Neural progenitor cell (in vitro differentiated cells): Measurements from ENCODE around the gene GLYATL3. TPM values are rescaled to one million over a fixed set of nuclear protein-coding genes. Genes with fewer than 3 reads are reported as not detected.

Experiments
- DNase-seq: peaks from one replicate; pipeline ENCODE4 v3.0.0-alpha.2; 2016; ENCODE audit warnings: low spot score
- H2AFZ ChIP-seq: fragments of 200-600 bp; sonication (generic); replicated peaks from 2 replicates; pipeline ENCODE4 v1.6.1; 2016; ENCODE audit warnings: antibody characterized with exemption
- H3F3A ChIP-seq: fragments of 200-600 bp; sonication (generic); 2 replicates; pipeline ENCODE4 v1.6.1; 2016; ENCODE audit warnings: antibody characterized with exemption, low read depth
- H3K27ac ChIP-seq: fragments of 200-600 bp; sonication (generic); 2 replicates; pipeline ENCODE4 v1.5.1; 2016; ENCODE audit warnings: mild to moderate bottlenecking
- H3K27me3 ChIP-seq: fragments of 200-600 bp; sonication (generic); 2 replicates; pipeline ENCODE4 v1.6.1; 2016; ENCODE audit warnings: mild to moderate bottlenecking, moderate library complexity
- H3K36me3 ChIP-seq: fragments of 200-600 bp; sonication (generic); 2 replicates; pipeline ENCODE4 v1.5.1; 2016
- H3K4me1 ChIP-seq: fragments of 200-600 bp; sonication (generic); 2 replicates; pipeline ENCODE4 v1.6.1; 2016; ENCODE audit warnings: mixed run types
- H3K4me2 ChIP-seq: fragments of 200-600 bp; sonication (generic); 2 replicates; pipeline ENCODE4 v1.6.1; 2016
- H3K4me3 ChIP-seq: fragments of 200-600 bp; sonication (generic); 2 replicates; pipeline ENCODE4 v1.5.1; 2016
- H3K79me2 ChIP-seq: fragments of 200-600 bp; sonication (generic); 2 replicates; pipeline ENCODE4 v1.6.1; 2016; ENCODE audit warnings: low read depth
- H3K9ac ChIP-seq: fragments of 200-600 bp; sonication (generic); 2 replicates; pipeline ENCODE4 v1.6.1; 2016
- H3K9me3 ChIP-seq: fragments of 200-600 bp; sonication (generic); 2 replicates; pipeline ENCODE4 v1.5.1; 2016; ENCODE audit warnings: low read depth
- H4K20me1 ChIP-seq: fragments of 200-600 bp; sonication (generic); 2 replicates; pipeline ENCODE4 v1.6.1; 2016; ENCODE audit warnings: low read depth
- H3K27ac Mint-ChIP-seq: 3 replicates; pipeline ENCODE4 v1.8.0; 2021; ENCODE audit warnings: mixed read lengths
- H3K27me3 Mint-ChIP-seq: 2 replicates; pipeline ENCODE4 v1.8.0; 2022; ENCODE audit warnings: low read depth, mild to moderate bottlenecking, inconsistent platforms, moderate library complexity, mixed read lengths; ENCODE audit not compliant: insufficient read depth
- H3K36me3 Mint-ChIP-seq: 3 replicates; pipeline ENCODE4 v1.8.0; 2021; ENCODE audit warnings: mixed read lengths
- H3K4me1 Mint-ChIP-seq: 3 replicates; pipeline ENCODE4 v1.8.0; 2021; ENCODE audit warnings: mixed read lengths
- H3K4me3 Mint-ChIP-seq: 3 replicates; pipeline ENCODE4 v1.8.0; 2021; ENCODE audit warnings: mild to moderate bottlenecking, moderate library complexity, mixed read lengths
- H3K9me3 Mint-ChIP-seq: 3 replicates; pipeline ENCODE4 v1.8.0; 2020; ENCODE audit warnings: mixed read lengths
- EZH2 ChIP-seq: fragments of 200-600 bp; sonication (generic); IDR thresholded peaks from 2 replicates; pipeline ENCODE4 v1.6.1; 2017; ENCODE audit warnings: antibody characterized with exemption, mild to moderate bottlenecking, moderate library complexity
- EZH2phosphoT487 ChIP-seq: fragments of 200-600 bp; sonication (generic); IDR thresholded peaks from 2 replicates; pipeline ENCODE4 v1.6.1; 2017; ENCODE audit warnings: antibody characterized with exemption
- total RNA-seq: library from RNA; depleted of rRNA; stranded (reverse); fragments of >200 nt; gene quantifications from 2 replicates; pipeline ENCODE4 v1.2.3, GENCODE V29; 2015; ENCODE audit warnings: low replicate concordance
- TF ChIP-seq, protein P1 (sequence below): fragments of 200-600 bp; sonication (generic); IDR thresholded peaks from 2 replicates; pipeline ENCODE4 v1.5.1; 2017; ENCODE audit warnings: antibody characterized with exemption, mild to moderate bottlenecking

GLYATL3 gene
- total RNA-seq, 1 donor from 2014 or later: not detected

DNA sequence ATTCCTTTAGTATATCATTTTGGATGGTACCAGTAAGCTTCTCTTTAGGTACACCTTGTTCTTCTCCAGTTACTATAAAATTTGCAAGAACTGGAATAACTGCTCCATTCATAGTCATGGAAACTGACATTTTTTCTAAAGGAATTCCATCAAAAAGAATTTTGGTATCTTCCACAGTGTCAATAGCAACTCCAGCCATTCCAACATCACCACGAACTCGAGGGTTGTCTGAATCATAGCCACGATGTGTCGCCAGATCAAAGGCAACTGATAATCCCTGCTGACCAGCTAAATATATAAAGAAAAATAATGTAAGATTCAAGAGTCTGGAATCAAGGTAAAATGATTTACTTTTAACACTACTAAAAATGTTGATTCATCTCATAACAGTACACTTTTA is 42.0 kb upstream of the GLYATL3 start:
- peaks cover 28% of the 10 kb centered on the region for H3K79me2 ChIP-seq
- TF ChIP-seq EZH2 (no peak), EZH2phosphoT487 (no peak)
- TF ChIP-seq, protein P1, sequence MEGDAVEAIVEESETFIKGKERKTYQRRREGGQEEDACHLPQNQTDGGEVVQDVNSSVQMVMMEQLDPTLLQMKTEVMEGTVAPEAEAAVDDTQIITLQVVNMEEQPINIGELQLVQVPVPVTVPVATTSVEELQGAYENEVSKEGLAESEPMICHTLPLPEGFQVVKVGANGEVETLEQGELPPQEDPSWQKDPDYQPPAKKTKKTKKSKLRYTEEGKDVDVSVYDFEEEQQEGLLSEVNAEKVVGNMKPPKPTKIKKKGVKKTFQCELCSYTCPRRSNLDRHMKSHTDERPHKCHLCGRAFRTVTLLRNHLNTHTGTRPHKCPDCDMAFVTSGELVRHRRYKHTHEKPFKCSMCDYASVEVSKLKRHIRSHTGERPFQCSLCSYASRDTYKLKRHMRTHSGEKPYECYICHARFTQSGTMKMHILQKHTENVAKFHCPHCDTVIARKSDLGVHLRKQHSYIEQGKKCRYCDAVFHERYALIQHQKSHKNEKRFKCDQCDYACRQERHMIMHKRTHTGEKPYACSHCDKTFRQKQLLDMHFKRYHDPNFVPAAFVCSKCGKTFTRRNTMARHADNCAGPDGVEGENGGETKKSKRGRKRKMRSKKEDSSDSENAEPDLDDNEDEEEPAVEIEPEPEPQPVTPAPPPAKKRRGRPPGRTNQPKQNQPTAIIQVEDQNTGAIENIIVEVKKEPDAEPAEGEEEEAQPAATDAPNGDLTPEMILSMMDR: no peak

GRCh38 chr6:49462071-49462470 is 37.7 kb upstream of the GLYATL3 start:
- no peaks in the 10 kb centered on the region for H3K9me3 ChIP-seq
- TF ChIP-seq EZH2phosphoT487 (no peak), EZH2 (no peak)
- TF ChIP-seq, protein P1: no peak
- H3K4me1 ChIP-seq: peaks cover 19% of the 10 kb centered on the region
- Mint-ChIP-seq H3K4me3 (peak overlapping the region; percentile 96), H3K27ac (no peak overlapping the region), H3K27me3 (no peaks in the 10 kb centered on the region), H3K4me1 (peaks cover 23% of the 10 kb centered on the region), H3K36me3 (no peaks in the 10 kb centered on the region), H3K9me3 (no peaks in the 10 kb centered on the region)
- H3K9ac ChIP-seq: peak overlapping the region; percentile 89
- H3K36me3 ChIP-seq: no peaks in the 10 kb centered on the region
- peaks cover 69% of the 10 kb centered on the region for H3K79me2 ChIP-seq
- no peak overlapping the region for H2AFZ ChIP-seq
- H4K20me1 ChIP-seq: no peaks in the 10 kb centered on the region
- no peaks in the 10 kb centered on the region for H3K27me3 ChIP-seq
- H3F3A ChIP-seq: no peaks in the 10 kb centered on the region
- no peak overlapping the region for H3K27ac ChIP-seq
- no peak for DNase-seq
- H3K4me3 ChIP-seq: peak overlapping the region; percentile 95
- peak overlapping the region; percentile 97 for H3K4me2 ChIP-seq

More for the DNA sequence above, 42.0 kb upstream of the GLYATL3 start:
- Histone ChIP-seq H2AFZ (no peak overlapping the region), H3K9me3 (no peaks in the 10 kb centered on the region), H3K9ac (no peak overlapping the region), H3K4me3 (no peak overlapping the region), H4K20me1 (no peaks in the 10 kb centered on the region), H3K27ac (no peak overlapping the region), H3K36me3 (no peaks in the 10 kb centered on the region), H3F3A (no peaks in the 10 kb centered on the region), H3K4me1 (peaks cover 7% of the 10 kb centered on the region), H3K4me2 (no peak overlapping the region), H3K27me3 (no peaks in the 10 kb centered on the region)
- H3K27me3 Mint-ChIP-seq: no peaks in the 10 kb centered on the region
- H3K4me3 Mint-ChIP-seq: no peak overlapping the region
- H3K4me1 Mint-ChIP-seq: peaks cover 14% of the 10 kb centered on the region
- H3K27ac Mint-ChIP-seq: no peak overlapping the region
- DNase-seq: no peak
- no peaks in the 10 kb centered on the region for H3K36me3 Mint-ChIP-seq
- H3K9me3 Mint-ChIP-seq: no peaks in the 10 kb centered on the region

- Histone ChIP-seq H4K20me1 (no peaks in the 10 kb centered on the region), H3K27me3 (no peaks in the 10 kb centered on the region), H3K36me3 (no peaks in the 10 kb centered on the region), H3K4me3 (peak overlapping the region; percentile 95), H3K9me3 (no peaks in the 10 kb centered on the region), H3K27ac (no peak overlapping the region), H3K79me2 (peaks cover 74% of the 10 kb centered on the region), H3F3A (no peaks in the 10 kb centered on the region), H3K4me1 (peaks cover 19% of the 10 kb centered on the region), H2AFZ (peak overlapping the region; percentile 91), H3K4me2 (peak overlapping the region; percentile 97), H3K9ac (peak overlapping the region; percentile 89)
- Mint-ChIP-seq H3K4me1 (peaks cover 23% of the 10 kb centered on the region), H3K9me3 (no peaks in the 10 kb centered on the region), H3K27ac (peak overlapping the region; percentile 57), H3K27me3 (no peaks in the 10 kb centered on the region), H3K36me3 (no peaks in the 10 kb centered on the region), H3K4me3 (peak overlapping the region; percentile 96)
- TF ChIP-seq, protein P1: no peak
- TF ChIP-seq EZH2phosphoT487: no peak
- TF ChIP-seq EZH2: no peak
- DNase-seq: peak; percentile 17
These were observed 37.2 kb upstream of the GLYATL3 start for GRCh38 chr6:49462599-49462926.
